SK-N-MC (cell line): ENCODE data around the gene PAAF1.

Source experiments
- EZH2 ChIP-seq: fragments of 200-600 bp; sonication (generic); IDR thresholded peaks from one replicate; pipeline ENCODE4 v1.6.1; 2017; ENCODE audit warnings: antibody characterized with exemption
- FOXP2 ChIP-seq: optimal IDR thresholded peaks from 2 replicates; pipeline ENCODE3; 2011; ENCODE audit warnings: mild to moderate bottlenecking, moderate library complexity; ENCODE audit not compliant: insufficient read depth; ENCODE audit errors: extremely low read length, control extremely low read depth
- POLR2AphosphoS5 ChIP-seq: IDR thresholded peaks from 2 replicates; pipeline ENCODE4 v1.6.1; 2012; ENCODE audit warnings: mild to moderate bottlenecking, low read depth, low read length, borderline replicate concordance

GRCh38 chr11:73894725-73895335 is 18.0 kb downstream of the PAAF1 start:
- TF ChIP-seq POLR2AphosphoS5: no peak
- no peak for TF ChIP-seq EZH2
- no peak for TF ChIP-seq FOXP2
